PC-3 (cell line): ENCODE data around the gene FBXO11. TPM values are rescaled to one million over a fixed set of nuclear protein-coding genes. Genes with fewer than 3 reads are reported as not detected.

ENCODE experiments used
- ATAC-seq: fragments of 200-7000 bp; cut with Tn5 transposase; 2 replicates; pipeline ENCODE4 v1.9.1; 2020; ENCODE audit warnings: mild to moderate bottlenecking, moderate library complexity
- BruUV-seq: library from RNA; stranded (reverse); fragments of 400-500 nt; replicated peaks from 2 replicates; lab custom pipeline; 2021; lab: Mats Ljungman, UMichigan
- CTCF ChIA-PET: fragments of 300-600 bp; sonication (Branson Sonifier 250); formaldehyde crosslinking; loops from one replicate; lab custom pipeline; 2022; ENCODE audit warnings: antibody characterized with exemption; lab: Charles Lee
- POLR2A ChIA-PET: fragments of 300-600 bp; sonication (Branson Sonifier 250); formaldehyde crosslinking; loops from one replicate; lab custom pipeline; 2022; ENCODE audit warnings: antibody characterized with exemption; ENCODE audit not compliant: unreplicated experiment; lab: Charles Lee
- DNase-seq: peaks from one replicate; pipeline ENCODE4 v3.0.0-alpha.2; 2015
- H2AFZ ChIP-seq: fragments of 300-600 bp; sonication (generic); 2 replicates; pipeline ENCODE4 v1.6.0; 2016; ENCODE audit warnings: antibody characterized with exemption, low read length
- H3F3A ChIP-seq: fragments of 300-600 bp; sonication (generic); one replicate; pipeline ENCODE4 v1.6.0; 2017; ENCODE audit warnings: antibody characterized with exemption, low read length, control low read depth, mild to moderate bottlenecking; ENCODE audit not compliant: unreplicated experiment
- H3K27ac ChIP-seq: fragments of 300-600 bp; sonication (generic); 2 replicates; pipeline ENCODE4 v1.5.1; 2016; ENCODE audit warnings: mild to moderate bottlenecking, low read length
- H3K27me3 ChIP-seq: fragments of 300-600 bp; sonication (generic); 2 replicates; pipeline ENCODE4 v1.6.1; 2016; ENCODE audit warnings: low read length, mixed read lengths
- H3K36me3 ChIP-seq: fragments of 300-600 bp; sonication (generic); 2 replicates; pipeline ENCODE4 v1.6.1; 2016; ENCODE audit warnings: low read depth, mixed run types, low read length, mixed read lengths
- H3K4me1 ChIP-seq: fragments of 300-600 bp; sonication (generic); 2 replicates; pipeline ENCODE4 v1.5.1; 2016; ENCODE audit warnings: low read length; ENCODE audit not compliant: insufficient read depth
- H3K4me2 ChIP-seq: fragments of 300-600 bp; sonication (generic); 2 replicates; pipeline ENCODE4 v1.6.0; 2016; ENCODE audit warnings: low read length
- H3K4me3 ChIP-seq: fragments of 300-600 bp; sonication (generic); 2 replicates; pipeline ENCODE4 v1.5.1; 2016; ENCODE audit warnings: mild to moderate bottlenecking, low read length, mixed read lengths
- H3K79me2 ChIP-seq: fragments of 300-600 bp; sonication (generic); 2 replicates; pipeline ENCODE4 v1.6.1; 2017; ENCODE audit warnings: low read length, mixed read lengths
- H3K9ac ChIP-seq: fragments of 300-600 bp; sonication (generic); 2 replicates; pipeline ENCODE4 v1.6.0; 2016; ENCODE audit warnings: mild to moderate bottlenecking, low read length
- H3K9me2 ChIP-seq: fragments of 300-600 bp; sonication (generic); replicated peaks from 2 replicates; pipeline ENCODE4 v1.6.1; 2016; ENCODE audit warnings: mixed run types, low read length, mixed read lengths
- H3K9me3 ChIP-seq: fragments of 300-600 bp; sonication (generic); 2 replicates; pipeline ENCODE4 v1.6.1; 2016; ENCODE audit warnings: low read length, mixed read lengths
- H4K20me1 ChIP-seq: fragments of 300-600 bp; sonication (generic); 2 replicates; pipeline ENCODE4 v1.6.1; 2016; ENCODE audit warnings: low read length, mixed read lengths
- EZH2 ChIP-seq: fragments of 300-600 bp; sonication (generic); IDR thresholded peaks from one replicate; pipeline ENCODE4 v1.6.1; 2017; ENCODE audit warnings: antibody characterized with exemption, mild to moderate bottlenecking, low read length; ENCODE audit not compliant: unreplicated experiment
- EZH2phosphoT487 ChIP-seq: fragments of 300-600 bp; sonication (generic); IDR thresholded peaks from 2 replicates; pipeline ENCODE4 v1.6.1; 2018; ENCODE audit warnings: mild to moderate bottlenecking, antibody characterized with exemption, low read length, borderline replicate concordance
- intact Hi-C: fragments of 100-400 bp; cut with micrococcal nuclease; formaldehyde crosslinking; loops from 2 replicates; pipeline ENCODE4 v1.9.0; 2023
- total RNA-seq: library from RNA; depleted of rRNA; stranded (reverse); fragments of >200 nt; gene quantifications from 2 replicates; pipeline ENCODE4 v1.2.3, GENCODE V29; 2014
- TF ChIP-seq, protein P1 (sequence below): fragments of 300-600 bp; sonication (generic); conservative IDR thresholded peaks from 2 replicates; pipeline ENCODE4 v1.5.1; 2017; ENCODE audit warnings: antibody characterized with exemption, low read depth, mild to moderate bottlenecking, low read length

Gene FBXO11
- total RNA-seq, 1 experiment from 2014 or later, result 34.8 TPM

DNA sequence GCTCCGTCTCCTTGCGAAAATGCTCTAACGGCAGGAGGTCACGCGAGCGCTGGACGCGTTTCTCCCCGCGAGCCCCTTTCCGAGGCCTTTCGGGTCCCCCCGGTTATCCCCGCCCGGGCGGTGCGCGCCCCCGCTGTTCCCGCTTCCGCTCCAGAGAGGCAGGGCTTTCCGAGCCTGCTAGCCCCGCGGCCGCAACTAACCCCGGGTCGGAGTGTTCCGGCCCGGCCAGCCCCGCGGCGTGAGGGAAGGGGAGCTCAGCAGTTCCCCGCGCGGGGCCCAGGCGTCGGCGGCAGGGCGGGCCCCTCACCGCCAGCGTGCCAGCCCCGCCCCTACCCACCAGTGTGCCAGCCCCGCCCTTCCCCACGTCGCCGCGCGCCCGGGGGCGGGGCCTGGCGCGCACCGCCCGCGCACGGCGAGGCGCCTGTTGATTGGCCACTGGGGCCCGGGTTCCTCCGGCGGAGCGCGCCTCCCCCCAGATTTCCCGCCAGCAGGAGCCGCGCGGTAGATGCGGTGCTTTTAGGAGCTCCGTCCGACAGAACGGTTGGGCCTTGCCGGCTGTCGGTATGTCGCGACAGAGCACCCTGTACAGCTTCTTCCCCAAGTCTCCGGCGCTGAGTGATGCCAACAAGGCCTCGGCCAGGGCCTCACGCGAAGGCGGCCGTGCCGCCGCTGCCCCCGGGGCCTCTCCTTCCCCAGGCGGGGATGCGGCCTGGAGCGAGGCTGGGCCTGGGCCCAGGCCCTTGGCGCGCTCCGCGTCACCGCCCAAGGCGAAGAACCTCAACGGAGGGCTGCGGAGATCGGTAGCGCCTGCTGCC, 123.4 kb downstream of the FBXO11 start, which contains the start of gene MSH6:
MSH6 (plus strand) TSS at position 475 of the 815 bp plus-strand sequence; CDS start at position 564, 89 bp downstream.
- Histone ChIP-seq H3K4me3 (peak within 1 kb of the TSS; percentile 79), H3K36me3 (peaks cover 5% of the 10 kb centered on the region; the same call in 1 of the 2 replicates), H3K79me2 (peaks cover 47% of the 10 kb centered on the region), H3K9me2 (no peaks in the 10 kb centered on the region), H3K4me2 (peak within 1 kb of the TSS; percentile 94), H3K4me1 (peaks cover 28% of the 10 kb centered on the region), H3K27me3 (no peaks in the 10 kb centered on the region), H4K20me1 (peaks cover 37% of the 10 kb centered on the region), H3F3A (no peaks in the 10 kb centered on the region), H3K9ac (peak within 1 kb of the TSS; percentile 93), H3K9me3 (no peaks in the 10 kb centered on the region), H2AFZ (peak within 1 kb of the TSS; percentile 100), H3K27ac (peak within 1 kb of the TSS; percentile 61)
- intact Hi-C loops, result loop anchor here (2.0 kb wide), 1 partner anchor 324 kb away; no protein-coding TSS in a partner anchor
- peak; percentile 76 for ATAC-seq
- BruUV-seq, result no TSS peak
- POLR2A ChIA-PET, result interaction anchor here (0.6 kb wide), 1 partner anchor 283 kb away, joined by 4 read pairs; no protein-coding TSS in a partner anchor
- peak; percentile 94 for DNase-seq
- CTCF ChIA-PET, result interaction anchor here (0.6 to 1.0 kb wide), 2 partner anchors 322 to 346 kb away, joined by 3 to 4 read pairs; no protein-coding TSS in a partner anchor
- TF ChIP-seq EZH2 (no peak), EZH2phosphoT487 (no peak)
- TF ChIP-seq, protein P1, sequence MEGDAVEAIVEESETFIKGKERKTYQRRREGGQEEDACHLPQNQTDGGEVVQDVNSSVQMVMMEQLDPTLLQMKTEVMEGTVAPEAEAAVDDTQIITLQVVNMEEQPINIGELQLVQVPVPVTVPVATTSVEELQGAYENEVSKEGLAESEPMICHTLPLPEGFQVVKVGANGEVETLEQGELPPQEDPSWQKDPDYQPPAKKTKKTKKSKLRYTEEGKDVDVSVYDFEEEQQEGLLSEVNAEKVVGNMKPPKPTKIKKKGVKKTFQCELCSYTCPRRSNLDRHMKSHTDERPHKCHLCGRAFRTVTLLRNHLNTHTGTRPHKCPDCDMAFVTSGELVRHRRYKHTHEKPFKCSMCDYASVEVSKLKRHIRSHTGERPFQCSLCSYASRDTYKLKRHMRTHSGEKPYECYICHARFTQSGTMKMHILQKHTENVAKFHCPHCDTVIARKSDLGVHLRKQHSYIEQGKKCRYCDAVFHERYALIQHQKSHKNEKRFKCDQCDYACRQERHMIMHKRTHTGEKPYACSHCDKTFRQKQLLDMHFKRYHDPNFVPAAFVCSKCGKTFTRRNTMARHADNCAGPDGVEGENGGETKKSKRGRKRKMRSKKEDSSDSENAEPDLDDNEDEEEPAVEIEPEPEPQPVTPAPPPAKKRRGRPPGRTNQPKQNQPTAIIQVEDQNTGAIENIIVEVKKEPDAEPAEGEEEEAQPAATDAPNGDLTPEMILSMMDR, result no peak

DNA sequence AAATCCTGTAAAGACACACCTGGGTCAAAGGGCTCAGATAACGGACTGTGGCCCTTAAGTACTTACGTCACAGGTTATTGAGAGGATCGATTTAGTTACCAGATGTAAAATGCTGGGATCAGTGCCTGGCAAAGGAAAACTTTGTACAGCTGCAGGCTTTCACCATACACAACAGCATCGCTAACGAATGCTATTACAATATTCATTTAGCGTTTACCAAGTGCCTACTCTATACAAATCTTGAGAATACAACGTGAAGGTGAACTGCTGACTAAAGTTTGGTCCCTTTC, 124.0 kb downstream of the FBXO11 start:
- no peaks in the 10 kb centered on the region for H3K27me3 ChIP-seq
- H3K4me3 ChIP-seq, result peak overlapping the region; percentile 79
- no peaks in the 10 kb centered on the region for H3F3A ChIP-seq
- H3K9me3 ChIP-seq, result no peaks in the 10 kb centered on the region
- POLR2A ChIA-PET, result no interaction called here
- H3K27ac ChIP-seq, result 0 out of 2 replicates have a peak overlapping the region, but pooled peaks have one; percentile 2
- intact Hi-C loops, result loop anchor here (2.0 kb wide), 1 partner anchor 324 kb away; no protein-coding TSS in a partner anchor
- H3K79me2 ChIP-seq, result peaks cover 41% of the 10 kb centered on the region
- TSS peak; percentile 89 for BruUV-seq
- H3K4me2 ChIP-seq, result peak overlapping the region; percentile 94
- peaks cover 28% of the 10 kb centered on the region for H3K4me1 ChIP-seq
- H3K9me2 ChIP-seq, result no peaks in the 10 kb centered on the region
- DNase-seq (no peak), ATAC-seq (peak; percentile 23)
- H2AFZ ChIP-seq, result peak overlapping the region; percentile 100
- CTCF ChIA-PET, result interaction anchor here (0.7 kb wide), 1 partner anchor 13 kb away, joined by 12 read pairs; no protein-coding TSS in a partner anchor
- TF ChIP-seq EZH2phosphoT487, result no peak
- TF ChIP-seq EZH2, result no peak
- TF ChIP-seq, protein P1, result no peak
- peak overlapping the region; percentile 93 for H3K9ac ChIP-seq
- peaks cover 32% of the 10 kb centered on the region for H4K20me1 ChIP-seq
- H3K36me3 ChIP-seq, result peaks cover 5% of the 10 kb centered on the region; the same call in 1 of the 2 replicates

DNA sequence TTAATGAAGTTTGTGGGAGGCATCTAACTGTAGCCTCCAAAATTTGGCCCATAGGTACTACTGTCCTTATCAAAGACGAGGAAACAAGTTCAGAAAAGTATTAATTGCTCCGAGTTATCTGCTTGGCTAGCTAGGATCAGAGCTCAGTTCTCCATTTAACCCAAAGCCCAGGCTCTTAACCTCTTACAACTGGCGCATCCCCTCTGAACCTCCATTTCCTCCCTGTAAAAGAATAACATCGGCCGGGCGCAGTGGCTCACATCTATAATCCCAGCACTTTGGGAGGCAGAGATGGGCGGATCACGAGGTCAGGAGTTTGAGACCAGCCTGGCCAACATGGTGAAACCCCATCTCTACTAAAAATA, 126.9 kb downstream of the FBXO11 start:
- Histone ChIP-seq H3K36me3 (no peaks in the 10 kb centered on the region), H3F3A (no peaks in the 10 kb centered on the region), H3K4me2 (no peak overlapping the region), H3K9me3 (no peaks in the 10 kb centered on the region), H4K20me1 (peaks cover 4% of the 10 kb centered on the region), H3K9ac (no peak overlapping the region), H2AFZ (no peak overlapping the region), H3K4me3 (no peak overlapping the region), H3K9me2 (no peaks in the 10 kb centered on the region), H3K79me2 (peaks cover 12% of the 10 kb centered on the region), H3K27ac (no peak overlapping the region), H3K4me1 (peaks cover 11% of the 10 kb centered on the region), H3K27me3 (no peaks in the 10 kb centered on the region)
- no peak for DNase-seq
- intact Hi-C loops, result no loop called here
- BruUV-seq, result no TSS peak
- ChIA-PET CTCF (no interaction called here), POLR2A (no interaction called here)
- TF ChIP-seq EZH2, result no peak
- no peak for ATAC-seq
